Sciatic nerve (tissue), 2 donors: ENCODE results near the gene AIPL1. TPM values are rescaled to one million over a fixed set of nuclear protein-coding genes. Genes with fewer than 3 reads are reported as not detected.

Experiments
- ATAC-seq: fragments of 200-7000 bp; cut with Tn5 transposase; one replicate; pipeline ENCODE4 v1.9.1; 2020; ENCODE audit warnings: mild to moderate bottlenecking, moderate library complexity
- DNase-seq: peaks from one replicate; pipeline ENCODE4 v3.0.0-alpha.2; 2020; ENCODE audit warnings: low spot score
- intact Hi-C: fragments of 100-400 bp; cut with DNase I; formaldehyde crosslinking; loops from one replicate; pipeline ENCODE4 v1.14.2; 2022
- total RNA-seq: library from RNA; stranded (reverse); fragmentation: NEBNext Ultra II Directional; extraction: Animal tissue kit (Norgen Biotek cat#: 25700); gene quantifications from one replicate; pipeline ENCODE4 v1.2.1, GENCODE V29; 2021
- donor health status: DM: no; HTN: no; CAD: no.
- donor health status: DM: no; HTN: no; CAD: no.

AIPL1 gene
- total RNA-seq, 1 donor from 2014 or later: not detected

DNA sequence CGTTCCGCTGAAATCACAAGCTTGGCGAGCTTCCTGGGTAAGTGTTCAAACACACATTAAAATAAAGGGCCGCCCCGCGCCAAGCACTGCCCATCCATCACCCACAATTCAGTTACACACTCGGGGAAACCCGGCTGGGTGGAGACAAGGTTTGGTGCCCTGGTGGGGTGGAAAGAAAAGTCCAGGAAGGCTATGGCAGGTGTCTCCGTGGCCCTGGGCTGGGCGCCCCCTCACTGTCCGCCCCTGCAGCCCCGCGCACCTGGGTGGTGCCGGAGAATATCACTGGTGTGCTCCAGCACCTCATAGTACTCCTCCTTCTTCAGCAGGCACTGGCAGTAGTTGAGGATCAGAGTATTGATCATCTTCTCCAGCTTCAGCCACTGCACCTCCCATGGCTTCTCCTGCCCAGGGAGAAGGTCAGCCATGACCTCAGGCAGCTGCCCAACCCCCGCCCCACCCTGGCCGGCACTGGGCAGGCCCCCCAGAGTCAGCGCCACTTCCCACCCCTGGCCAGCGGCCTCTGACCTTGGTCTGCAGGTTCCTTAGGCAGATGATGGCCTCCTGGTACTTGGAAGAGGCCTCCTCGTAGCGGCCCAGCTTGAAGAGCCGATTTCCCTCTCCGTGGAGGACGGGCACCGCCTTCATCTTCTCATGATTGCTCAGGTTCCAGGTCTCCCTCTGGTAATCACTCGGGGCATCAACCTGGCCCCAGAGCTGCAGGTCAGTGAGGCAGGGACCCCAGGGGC, 8.4 kb downstream of the AIPL1 start:
- intact Hi-C loops: no loop called here
- ATAC-seq (no peak), DNase-seq (no peak)

DNA sequence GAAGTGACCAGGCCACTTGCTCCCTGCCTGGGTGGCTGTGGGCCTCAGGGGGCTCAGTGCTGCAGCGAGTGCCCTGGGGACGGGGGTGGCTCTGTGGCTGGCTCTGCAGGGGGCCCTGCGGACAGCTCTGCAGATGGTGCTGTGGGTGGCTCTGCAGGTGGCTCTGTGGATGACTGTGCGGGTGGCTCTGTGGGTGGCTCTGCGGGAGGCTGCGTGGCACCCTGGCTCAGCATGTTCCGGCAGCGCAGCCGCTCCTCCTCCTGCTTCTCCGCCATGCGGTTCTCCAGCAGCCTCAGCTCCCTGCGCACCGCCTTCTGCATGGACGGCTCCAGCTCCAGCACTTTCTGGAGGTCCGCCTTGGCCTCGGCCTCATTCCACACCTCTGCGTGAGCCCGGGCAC, 9.5 kb downstream of the AIPL1 start:
- no peak for DNase-seq
- intact Hi-C loops: no loop called here

DNA sequence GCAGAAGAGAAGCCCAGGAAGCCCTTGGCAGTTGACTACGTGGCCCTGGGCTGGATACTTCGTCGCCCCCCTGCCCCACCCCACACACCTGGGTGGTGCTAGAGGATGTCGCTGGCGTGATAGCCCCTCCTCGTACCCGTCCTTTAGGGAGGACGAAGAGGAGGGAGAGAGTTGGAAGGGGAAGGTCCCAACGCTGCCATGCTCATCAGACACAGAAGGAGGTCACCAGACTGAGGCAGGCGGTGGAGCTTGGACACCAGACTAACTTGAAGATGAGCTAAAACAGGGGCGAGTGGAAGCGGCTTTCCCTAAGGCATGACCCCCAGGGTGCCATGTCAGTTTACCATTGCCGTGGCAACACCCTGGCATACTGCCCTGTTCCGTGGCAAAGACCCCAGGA, 11.0 kb downstream of the AIPL1 start:
- DNase-seq: no peak
- no peak for ATAC-seq
- intact Hi-C loops: loop anchor here (5.0 kb wide), 1 partner anchor 837 kb away; no protein-coding TSS in a partner anchor

More for the DNA sequence above, 9.5 kb downstream of the AIPL1 start:
- ATAC-seq: no peak

DNA sequence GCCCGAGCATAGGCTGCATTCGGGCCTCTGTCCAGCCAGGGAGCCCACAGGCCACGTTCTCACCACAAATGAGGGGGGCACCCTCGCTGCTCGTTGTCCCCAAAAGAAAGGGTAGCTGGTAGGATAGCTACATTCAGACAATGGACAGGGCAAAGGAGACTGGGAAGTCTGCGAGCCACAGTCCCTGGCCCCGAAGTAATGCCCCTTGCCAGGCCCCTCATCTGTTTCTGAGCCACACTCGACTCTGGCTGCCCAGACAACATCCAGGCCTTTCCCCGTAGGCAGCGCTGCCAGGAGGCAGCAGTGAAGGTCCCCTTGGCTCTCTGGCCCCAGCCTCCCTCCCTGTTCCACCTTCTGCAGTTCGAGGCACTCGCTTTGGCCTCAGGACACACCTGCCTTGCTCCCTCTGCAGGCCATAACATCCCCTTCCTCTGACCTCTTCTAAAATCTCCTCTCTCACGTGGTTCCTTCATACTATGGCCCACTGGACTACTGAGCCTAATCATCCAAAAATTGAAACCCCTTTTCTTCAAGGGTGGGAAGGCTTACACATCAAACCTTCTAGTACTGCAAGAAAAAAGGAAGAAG, 12.2 kb downstream of the AIPL1 start:
- DNase-seq: no peak
- no peak for ATAC-seq
- intact Hi-C loops: loop anchor here (5.0 kb wide), 1 partner anchor 835 kb away; no protein-coding TSS in a partner anchor

DNA sequence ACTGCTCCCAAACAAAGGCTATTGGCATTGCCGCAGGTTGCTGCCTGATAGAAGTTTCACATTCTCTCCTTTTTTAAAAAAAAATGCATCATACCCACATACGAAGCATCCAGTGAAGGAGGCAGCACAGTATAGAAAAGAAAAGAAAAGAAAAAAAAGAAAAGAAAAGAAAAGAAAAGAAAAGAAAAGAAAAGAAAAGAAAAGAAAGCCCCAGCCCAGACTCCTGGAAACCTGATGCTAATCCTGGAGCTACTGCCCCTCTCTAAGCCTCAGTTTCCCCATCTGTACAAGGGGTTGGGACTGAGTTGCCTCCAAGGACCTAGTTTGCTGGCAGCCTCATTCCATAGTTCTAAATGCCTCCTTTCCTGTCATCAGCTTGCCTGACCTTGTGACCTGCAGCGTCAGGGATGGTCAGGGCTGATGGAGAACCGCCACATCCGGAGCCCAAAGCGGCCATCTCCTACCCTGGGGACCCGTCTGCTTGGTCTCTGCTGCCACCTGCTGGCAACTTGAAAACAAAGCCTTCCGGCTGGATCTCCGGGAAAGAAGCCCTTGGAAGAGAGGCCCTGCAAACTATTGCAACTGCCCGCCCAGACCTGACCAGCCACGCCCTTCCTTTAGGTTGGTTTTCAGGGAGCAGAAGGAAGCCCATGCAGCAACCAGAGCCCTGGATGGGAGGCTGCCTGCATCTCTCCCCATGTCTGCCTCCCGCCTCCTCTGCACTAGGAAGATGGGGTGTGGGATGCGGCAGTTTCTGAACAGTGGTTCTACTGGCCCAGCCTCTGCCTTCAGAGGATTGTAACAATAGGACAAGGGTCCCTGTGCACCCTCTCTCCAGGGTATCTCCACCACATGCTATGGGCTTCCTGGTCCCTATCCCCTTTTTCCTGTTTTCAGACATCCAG, 13.0 kb downstream of the AIPL1 start:
- peak; percentile 77 for ATAC-seq
- DNase-seq: peak; percentile 86
- intact Hi-C loops: loop anchor here (5.0 kb wide), 1 partner anchor 835 kb away; no protein-coding TSS in a partner anchor

DNA sequence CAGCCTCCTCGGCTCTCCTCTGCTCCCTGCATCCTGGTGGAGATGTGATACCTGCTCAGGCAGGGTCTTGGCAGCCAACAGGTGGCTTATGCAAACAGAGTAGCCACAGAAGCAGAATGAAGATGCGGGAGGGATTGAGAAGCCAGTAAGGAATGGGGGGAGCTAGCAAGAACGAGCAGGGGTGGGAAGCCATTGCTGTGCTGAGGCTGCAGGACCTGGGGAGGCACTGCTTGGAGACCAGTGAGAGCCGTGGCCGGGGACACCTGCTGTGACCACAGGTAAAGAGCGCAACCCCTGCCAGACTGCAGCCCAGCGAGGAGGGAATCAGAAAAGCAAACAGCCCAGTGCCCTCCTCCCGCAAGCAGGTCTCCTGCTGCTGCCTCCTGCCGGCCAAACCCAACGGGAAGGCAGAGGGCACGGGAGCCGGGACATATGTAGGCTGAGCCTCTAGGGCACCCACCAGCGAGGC, 14.7 kb downstream of the AIPL1 start:
- DNase-seq (no peak), ATAC-seq (no peak)
- intact Hi-C loops: loop anchor here (5.0 kb wide), 1 partner anchor 833 kb away; no protein-coding TSS in a partner anchor

DNA sequence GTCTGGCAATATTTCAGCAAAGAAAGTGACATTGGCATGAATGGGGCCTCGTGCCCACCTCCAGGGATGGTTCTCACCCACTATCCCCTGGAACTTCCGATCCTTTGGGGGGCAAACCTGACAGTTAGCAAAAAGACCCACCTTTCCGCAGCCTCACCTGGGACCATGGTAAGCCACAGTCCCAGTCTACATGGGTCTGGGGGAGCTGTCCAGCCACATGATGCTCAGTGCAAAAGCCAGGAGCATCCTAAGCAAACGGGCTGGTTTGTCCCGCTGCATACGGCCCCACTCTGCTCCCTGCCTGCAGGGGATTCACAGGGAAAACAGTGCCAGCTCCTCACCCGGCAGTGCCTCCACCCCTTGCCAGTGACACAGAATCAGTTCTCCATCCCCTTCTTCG, 19.3 kb downstream of the AIPL1 start:
- no peak for ATAC-seq
- intact Hi-C loops: no loop called here
- no peak for DNase-seq

DNA sequence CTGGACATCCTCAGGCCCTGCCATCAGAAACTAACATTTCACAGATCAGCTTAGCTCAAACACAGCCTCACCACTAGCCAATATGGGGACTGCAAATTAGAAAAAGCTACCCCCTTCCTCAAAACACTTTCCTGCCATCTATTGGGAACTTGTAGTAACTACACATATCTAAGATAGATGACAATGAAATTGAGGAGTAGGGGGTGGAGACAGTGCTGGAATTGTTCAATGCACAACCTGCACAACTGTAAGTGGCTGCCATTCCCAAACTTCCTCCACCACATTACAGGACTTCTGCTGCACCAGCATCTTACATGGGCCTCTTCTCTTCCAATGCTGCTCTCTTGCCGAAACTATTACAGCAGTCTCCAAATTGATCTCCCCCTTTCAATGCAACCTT, 21.9 kb downstream of the AIPL1 start:
- DNase-seq (no peak), ATAC-seq (no peak)
- intact Hi-C loops: no loop called here

DNA sequence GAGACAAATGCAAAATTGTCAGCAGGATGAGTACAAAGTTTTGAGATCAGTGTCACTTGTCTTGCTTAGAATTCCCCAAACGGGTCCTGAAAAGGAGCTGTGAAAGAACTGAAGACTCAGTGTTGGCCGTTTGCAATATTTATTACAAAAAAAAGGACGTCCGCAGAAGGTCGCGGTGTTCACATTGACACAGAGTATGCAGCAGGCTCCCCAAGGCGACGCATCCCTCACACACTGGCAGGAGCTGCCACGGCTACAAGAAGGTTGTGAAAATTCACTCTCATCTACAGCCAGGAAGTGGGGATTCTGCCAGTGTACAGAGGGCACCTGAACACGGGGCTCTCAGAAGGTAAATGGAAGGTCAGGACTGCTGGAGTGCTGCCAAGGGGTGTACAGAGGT, 26.2 kb downstream of the AIPL1 start:
- intact Hi-C loops: no loop called here
- ATAC-seq (no peak), DNase-seq (no peak)

DNA sequence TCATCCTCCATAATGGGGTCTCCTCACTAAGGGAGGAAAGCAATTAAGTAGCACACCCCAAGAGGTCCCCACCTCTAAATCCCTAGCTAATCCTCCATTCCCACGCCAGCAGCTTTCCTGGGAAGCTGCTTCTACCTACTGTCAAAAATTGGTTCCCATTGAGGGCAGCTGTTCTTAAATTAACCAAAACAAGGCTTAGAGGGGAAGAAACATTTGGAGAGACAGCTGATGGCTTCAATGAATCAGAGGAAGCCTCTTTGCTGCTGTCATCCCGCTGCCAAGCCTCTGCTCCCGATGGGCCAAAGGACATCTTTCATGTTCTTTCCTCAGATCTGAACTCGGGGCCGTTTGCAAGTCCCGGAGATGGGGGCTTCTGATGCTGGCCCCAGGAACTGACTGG, 26.6 kb downstream of the AIPL1 start:
- ATAC-seq: no peak
- intact Hi-C loops: no loop called here

DNA sequence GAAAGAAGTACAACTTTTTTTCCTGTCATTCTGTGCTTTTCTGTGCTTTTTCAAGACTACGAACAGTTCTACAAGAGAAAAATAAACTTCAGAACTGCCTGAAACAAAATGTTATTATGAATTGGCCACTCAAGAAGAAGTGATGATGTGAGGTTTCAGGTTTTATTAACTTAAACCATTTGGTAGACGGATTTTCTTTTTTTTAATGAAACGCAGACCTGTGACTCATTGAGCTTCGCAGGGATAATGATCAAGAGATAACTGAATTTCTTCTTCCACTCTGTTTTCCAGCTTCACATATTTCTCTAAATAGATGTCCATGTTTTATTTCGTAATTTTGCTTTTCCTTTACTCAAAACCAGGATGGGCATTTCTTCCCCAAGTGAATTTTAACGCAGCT, 32.7 kb downstream of the AIPL1 start:
- intact Hi-C loops: no loop called here
- DNase-seq (no peak), ATAC-seq (no peak)

More for the DNA sequence above, 26.6 kb downstream of the AIPL1 start:
- DNase-seq: no peak

DNA sequence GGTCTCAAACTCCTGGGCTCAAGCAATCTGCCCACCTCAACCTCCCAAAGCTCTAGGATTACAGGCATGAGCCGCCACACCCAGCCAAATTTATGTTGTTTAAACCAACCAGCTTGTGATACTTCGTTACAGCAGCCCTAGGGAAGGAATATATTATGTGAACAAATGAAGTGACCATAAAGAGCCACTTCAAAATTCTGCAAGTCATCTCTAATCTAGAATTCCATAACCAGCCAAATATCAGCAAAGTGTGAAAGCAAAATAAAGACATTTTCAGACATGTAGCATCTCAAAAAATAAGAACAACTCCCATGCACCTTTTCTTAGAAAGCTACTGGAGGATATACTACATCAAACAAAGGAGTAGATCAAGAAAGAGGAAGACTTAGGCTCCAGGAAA, 36.0 kb downstream of the AIPL1 start:
- no peak for ATAC-seq
- DNase-seq: no peak
- intact Hi-C loops: no loop called here

DNA sequence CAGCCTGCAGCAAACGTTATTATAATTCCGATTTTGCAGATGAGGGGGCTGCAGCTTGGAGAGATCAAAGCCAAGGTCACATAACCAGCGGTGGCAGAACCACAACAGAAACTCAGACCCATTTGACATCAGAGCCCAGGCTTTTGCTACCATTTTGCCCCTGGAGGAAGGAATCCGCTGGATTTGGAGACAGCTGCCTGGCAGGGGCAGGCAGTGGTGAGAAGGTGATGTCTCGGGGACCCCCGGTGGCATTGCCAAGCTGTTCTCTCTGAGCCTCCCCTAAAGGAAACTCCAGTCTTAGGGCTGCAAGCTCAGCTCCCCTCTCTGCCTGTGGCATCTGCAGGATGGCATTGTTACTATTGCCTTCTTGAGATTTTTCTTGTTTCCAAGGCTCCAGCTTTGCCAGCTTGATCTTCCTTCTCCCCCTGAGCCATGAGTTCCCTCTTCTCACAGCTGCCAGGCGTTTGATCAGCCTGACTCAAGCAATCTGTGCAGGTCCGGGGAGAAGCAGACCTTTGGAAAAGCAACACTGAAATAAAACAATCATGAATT, 40.8 kb downstream of the AIPL1 start:
- intact Hi-C loops: no loop called here
- ATAC-seq: no peak

DNA sequence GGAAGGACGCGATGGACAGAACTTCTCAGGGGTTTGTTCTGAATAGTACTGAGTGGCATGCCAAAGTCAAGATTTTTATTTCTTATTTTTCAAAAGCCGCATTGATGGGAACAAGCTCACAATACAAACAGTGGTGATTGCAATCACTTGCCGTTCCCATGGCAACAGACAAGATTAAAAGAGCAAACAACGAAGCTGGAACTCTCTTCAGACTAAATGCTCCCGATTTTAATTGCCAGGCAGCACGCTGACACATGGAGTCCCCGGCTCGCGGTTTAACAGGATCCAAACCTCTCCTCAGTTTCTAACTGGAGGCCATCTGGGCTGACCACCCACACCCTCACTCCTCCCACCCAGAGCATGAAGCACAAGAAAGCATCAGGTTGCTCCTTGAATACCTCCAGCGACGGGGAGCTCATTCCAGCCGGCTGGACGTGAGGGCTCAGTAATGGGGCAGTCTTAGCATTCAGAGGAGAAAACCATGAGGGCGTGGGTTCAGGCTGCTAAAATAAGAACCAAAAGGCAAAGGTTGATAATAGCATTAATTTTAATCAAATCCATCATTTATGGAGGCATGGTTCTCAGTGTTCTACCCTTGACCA, 41.5 kb downstream of the AIPL1 start:
- intact Hi-C loops: no loop called here
- ATAC-seq: no peak

More for the DNA sequence above, 40.8 kb downstream of the AIPL1 start:
- DNase-seq: no peak

DNA sequence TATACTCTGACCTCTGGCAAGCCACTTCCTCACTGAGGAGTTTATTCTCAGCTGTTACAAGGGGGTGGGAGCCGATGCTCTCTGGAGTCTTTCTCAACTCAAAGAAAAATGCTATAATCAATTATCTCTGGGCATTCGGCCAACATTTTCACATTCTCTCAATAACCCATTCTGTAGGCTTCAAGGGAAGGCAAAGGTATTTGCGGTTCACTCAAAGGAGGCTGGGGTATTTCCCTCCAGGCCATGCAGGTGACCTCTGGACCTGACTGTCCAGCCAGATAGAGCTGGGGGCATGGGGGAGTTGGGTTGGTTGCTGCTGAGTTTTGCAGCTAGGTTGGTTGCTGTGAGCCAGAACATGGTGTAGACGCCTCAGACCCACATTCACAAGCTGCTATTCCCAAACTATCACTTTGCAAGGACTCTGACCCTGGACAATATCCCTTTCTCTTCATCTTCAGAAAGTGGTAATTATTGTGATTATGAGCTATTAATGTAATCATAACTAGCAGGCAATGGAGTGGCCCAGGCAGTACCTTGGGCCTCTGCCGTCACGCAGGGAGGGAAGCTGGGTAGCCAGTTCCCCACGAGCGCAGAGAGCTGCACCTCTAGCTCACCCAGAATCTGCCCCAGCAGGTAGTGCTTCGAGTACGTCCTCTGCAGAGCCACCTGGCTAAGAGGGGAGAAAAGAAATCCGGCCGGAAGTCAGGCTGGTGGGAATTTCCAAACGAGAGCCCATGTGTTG, 42.1 kb downstream of the AIPL1 start:
- intact Hi-C loops: no loop called here
- no peak for ATAC-seq
- no peak for DNase-seq

More for the DNA sequence above, 41.5 kb downstream of the AIPL1 start:
- no peak for DNase-seq

DNA sequence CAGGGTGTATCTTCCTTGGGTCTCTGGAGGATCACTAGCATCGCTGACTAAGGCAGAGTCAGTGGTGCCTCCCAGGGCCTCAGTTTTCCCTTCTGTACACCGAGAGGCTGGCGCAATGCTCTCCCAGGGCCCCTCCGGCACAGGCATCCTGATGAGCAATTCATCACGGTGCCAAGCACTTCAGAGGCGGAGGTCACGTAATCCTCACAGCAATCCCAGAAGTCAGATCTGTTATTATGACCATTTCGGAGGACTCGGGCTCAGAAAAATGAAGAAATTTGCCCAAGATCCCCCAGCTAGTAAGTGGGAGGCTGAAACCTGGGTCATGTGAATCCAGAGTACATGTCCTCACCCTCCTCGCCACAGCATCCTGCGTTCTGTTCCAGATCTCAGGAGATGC, 46.5 kb downstream of the AIPL1 start:
- no peak for DNase-seq
- intact Hi-C loops: no loop called here

DNA sequence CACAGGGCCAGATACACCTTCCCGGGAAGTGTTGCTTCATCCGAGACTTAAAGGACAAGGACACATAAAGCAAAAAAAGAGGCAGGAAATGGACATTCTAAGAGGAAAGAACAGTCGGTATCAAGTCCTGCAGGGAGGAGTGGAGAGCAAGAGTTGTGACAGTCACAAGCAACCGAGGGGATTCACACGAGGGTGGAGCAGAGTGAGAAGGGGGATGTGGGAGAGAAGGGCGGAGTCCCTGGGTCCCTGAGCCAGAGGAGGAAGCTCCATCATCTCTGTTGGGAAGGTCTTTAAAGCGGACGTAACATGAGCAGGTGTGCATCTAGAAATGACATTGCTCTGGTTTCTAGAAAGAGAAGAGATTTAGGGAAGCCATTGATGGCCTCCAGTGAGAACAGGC, 47.1 kb downstream of the AIPL1 start:
- intact Hi-C loops: no loop called here
- no peak for DNase-seq
- ATAC-seq: no peak

More for the DNA sequence above, 46.5 kb downstream of the AIPL1 start:
- ATAC-seq: no peak

DNA sequence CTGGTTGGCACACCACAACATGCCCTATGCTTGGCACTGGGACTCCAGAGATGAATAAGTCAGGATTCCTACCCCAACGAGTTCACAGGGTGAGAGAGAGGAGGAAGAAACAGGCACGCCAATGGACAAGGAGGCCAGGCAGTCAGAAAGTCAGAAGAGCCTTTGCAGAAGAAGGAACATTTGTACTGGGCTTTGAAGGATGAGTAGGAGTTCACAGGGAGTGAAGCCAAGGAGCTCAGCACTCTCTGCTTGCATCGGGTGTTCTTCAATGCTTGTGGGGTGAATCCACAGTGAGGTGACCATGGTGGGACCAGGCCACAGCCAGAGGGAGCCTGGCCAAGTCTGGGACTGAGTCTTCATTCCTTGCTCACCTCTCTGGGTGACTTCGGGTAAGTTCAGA, 47.5 kb downstream of the AIPL1 start:
- intact Hi-C loops: no loop called here
- DNase-seq: no peak
- ATAC-seq: no peak
